HCT116 (cell line): ENCODE results near the gene DTNB.

ENCODE experiments used
- ATF3 ChIP-seq: IDR thresholded peaks from 2 replicates; pipeline ENCODE4 v1.6.1; 2012
- CTCF ChIP-seq, 3 experiments: fragments of 200-600 bp in 1 of 3; sonication (generic) in 1 of 3; IDR thresholded peaks in 2 of 3; conservative IDR thresholded peaks in 1 of 3; 2 replicates each; pipeline ENCODE4 v1.5.1; 2012 to 2017; ENCODE audit warnings: low read depth in 2 of 3, low read length in 2 of 3, antibody characterized with exemption in 1 of 3, borderline replicate concordance in 1 of 3, control low read depth in 1 of 3, mild to moderate bottlenecking in 1 of 3, mixed read lengths in 1 of 3, mixed run types in 1 of 3, moderate library complexity in 1 of 3; ENCODE audit not compliant: insufficient read depth in 1 of 3
- EZH2 ChIP-seq: fragments of 200-600 bp; sonication (generic); IDR thresholded peaks from 2 replicates; pipeline ENCODE4 v1.6.1; 2017; ENCODE audit warnings: antibody characterized with exemption, mixed run types
- JUND ChIP-seq: IDR thresholded peaks from 2 replicates; pipeline ENCODE4 v1.6.1; 2012
- POLR2A ChIP-seq: IDR thresholded peaks from 2 replicates; pipeline ENCODE4 v1.7.0; 2011; ENCODE audit warnings: borderline replicate concordance; ENCODE audit not compliant: insufficient read depth, insufficient read length; ENCODE audit errors: extremely low read depth
- POLR2AphosphoS5 ChIP-seq: IDR thresholded peaks from 2 replicates; pipeline ENCODE4 v1.6.1; 2011; ENCODE audit warnings: mild to moderate bottlenecking, low read depth, low read length, moderate library complexity
- REST ChIP-seq: IDR thresholded peaks from 2 replicates; pipeline ENCODE4 v1.6.1; 2012; ENCODE audit warnings: low read depth
- SP1 ChIP-seq: IDR thresholded peaks from 2 replicates; pipeline ENCODE4 v1.6.1; 2012; ENCODE audit warnings: low read depth
- TCF7L2 ChIP-seq: IDR thresholded peaks from 2 replicates; pipeline ENCODE4 v1.7.0; 2011; ENCODE audit warnings: borderline replicate concordance, inconsistent platforms; ENCODE audit not compliant: insufficient read depth, insufficient read length; ENCODE audit errors: extremely low read depth
- YY1 ChIP-seq: IDR thresholded peaks from 2 replicates; pipeline ENCODE4 v1.6.1; 2011; ENCODE audit warnings: low read length, low read depth, moderate library complexity, mild to moderate bottlenecking; ENCODE audit not compliant: insufficient replicate concordance; ENCODE audit errors: extremely low read depth
- ZFX ChIP-seq: fragments of 450-650 bp; IDR thresholded peaks from 2 replicates; pipeline ENCODE4 v1.6.1; 2017
- ZNF274 ChIP-seq: fragments of 200-500 bp; sonication (Bioruptor generic); IDR thresholded peaks from 2 replicates; pipeline ENCODE4 v1.6.1; 2014; ENCODE audit warnings: mild to moderate bottlenecking, low read depth, low read length, inconsistent platforms

- TF ChIP-seq POLR2A (no peak), POLR2AphosphoS5 (no peak), CTCF (IDR thresholded peaks at IDR 0.05 in 2 of 3, conservative IDR thresholded peaks at IDR 0.05 in 1 of 3; ENCODE audit: borderline replicate concordance in 1 of 3, insufficient read depth in 1 of 3, low read depth in 2 of 3, low read length in 2 of 3) (no peak), SP1 (no peak), EZH2 (no peak), ZNF274 (no peak), TCF7L2 (no peak), JUND (no peak), REST (no peak), YY1 (no peak), ZFX (no peak), ATF3 (no peak)
Observed at GRCh38 chr2:25401307-25402026, 271.9 kb downstream of the DTNB start.
